Fibroblast of skin of right biceps (primary cell): ENCODE measurements around the gene ZIC3.
A peak's percentile ranks its signal among the peaks of the same experiment; 100 is the strongest.
"Not testable (repeated sequence)": the region's sequence is repeated elsewhere in the genome, so short reads cannot be mapped to it uniquely, and the experiment has no call there.

ENCODE experiments used
- DNase-seq: peaks from one replicate; pipeline ENCODE4 v3.0.0-alpha.2; 2013

The ZIC3 gene

GRCh38 chrX:137565921-137566745 lies at the start of gene ZIC3:
Gene ZIC3, plus strand, starts transcription at chrX:137566127. Its CDS starts 565 bp downstream, at chrX:137566692.
- DNase-seq: peak; percentile 40

- no peak for DNase-seq
Observed at GRCh38 chrX:137519459-137519858, 46.5 kb upstream of the ZIC3 start.

- DNase-seq: no peak
Observed at GRCh38 chrX:137545711-137546651, 19.9 kb upstream of the ZIC3 start.

GRCh38 chrX:137547291-137547690 lies 18.6 kb upstream of the ZIC3 start:
- no peak for DNase-seq

GRCh38 chrX:137548261-137548660 lies 17.7 kb upstream of the ZIC3 start:
- DNase-seq: no peak

- DNase-seq: no peak
Observed at GRCh38 chrX:137549073-137549472, 16.9 kb upstream of the ZIC3 start.

- no peak for DNase-seq
Observed at GRCh38 chrX:137549851-137550664, 15.9 kb upstream of the ZIC3 start.

- no peak for DNase-seq
Observed at GRCh38 chrX:137550665-137551261, 15.2 kb upstream of the ZIC3 start.

- DNase-seq: not testable (repeated sequence)
Observed at GRCh38 chrX:137552098-137552497, 13.8 kb upstream of the ZIC3 start.

- DNase-seq: no peak
Observed at GRCh38 chrX:137562096-137562495, 3.8 kb upstream of the ZIC3 start.

GRCh38 chrX:137563681-137564651 lies 2.0 kb upstream of the ZIC3 start:
- DNase-seq: no peak

GRCh38 chrX:137565318-137565904 lies 516 bp upstream of the ZIC3 start:
- no peak for DNase-seq

- DNase-seq: no peak
Observed at GRCh38 chrX:137566746-137567679, 1.1 kb downstream of the ZIC3 start.

- DNase-seq: no peak
Observed at GRCh38 chrX:137567682-137568232, 1.8 kb downstream of the ZIC3 start.

- no peak for DNase-seq
Observed at GRCh38 chrX:137568741-137569469, 3.0 kb downstream of the ZIC3 start.

- no peak for DNase-seq
Observed at GRCh38 chrX:137569470-137569891, 3.6 kb downstream of the ZIC3 start.

- no peak for DNase-seq
Observed at GRCh38 chrX:137573324-137574101, 7.6 kb downstream of the ZIC3 start.
